Common myeloid progenitor, CD34-positive (primary cell): ENCODE results near the gene PSMG1.
A peak's percentile ranks its signal among the peaks of the same experiment; 100 is the strongest.

Experiments
- CTCF ChIA-PET: fragments of 350-600 bp; sonication (Branson Sonifier 250); formaldehyde crosslinking; loops from one replicate; lab custom pipeline; 2021; ENCODE audit warnings: antibody characterized with exemption; lab: Charles Lee
- POLR2A ChIA-PET: fragments of 350-600 bp; sonication (Branson Sonifier 250); formaldehyde crosslinking; loops from one replicate; lab custom pipeline; 2021; ENCODE audit warnings: antibody characterized with exemption; lab: Charles Lee
- DNase-seq, 3 donors: peaks; one replicate each; pipeline versions ENCODE4 v3.0.0 to v3.0.0-alpha.2; 2013
- H3K27ac ChIP-seq, 2 experiments: 1 replicate in 1 of 2; 2 replicates in 1 of 2; pipeline ENCODE4 v1.7.0; 2013; ENCODE audit warnings: inconsistent platforms in 2 of 2, low read length in 2 of 2, mild to moderate bottlenecking in 2 of 2, low read depth in 1 of 2, moderate library complexity in 1 of 2; ENCODE audit not compliant: severe bottlenecking in 2 of 2, insufficient read depth in 1 of 2, poor library complexity in 1 of 2
- H3K27me3 ChIP-seq, 5 experiments: replicated peaks in 2 of 5; 1 replicate in 3 of 5; 2 replicates in 2 of 5; pipeline versions ENCODE4 v1.6.1 to v1.7.0; 2013; ENCODE audit warnings: low read length in 4 of 5, mild to moderate bottlenecking in 2 of 5, moderate library complexity in 2 of 5, inconsistent platforms in 1 of 5; ENCODE audit not compliant: insufficient read depth in 5 of 5, control insufficient read depth in 4 of 5
- H3K36me3 ChIP-seq, 4 experiments: 1 replicate in 2 of 4; 2 replicates in 2 of 4; pipeline versions ENCODE4 v1.6.1 to v1.7.0; 2013; ENCODE audit warnings: low read length in 3 of 4, control low read depth in 1 of 4, mild to moderate bottlenecking in 1 of 4; ENCODE audit not compliant: control insufficient read depth in 4 of 4, insufficient read depth in 4 of 4
- H3K4me1 ChIP-seq, 4 experiments: 1 replicate in 3 of 4; 2 replicates in 1 of 4; pipeline versions ENCODE4 v1.6.1 to v1.7.1; 2013; ENCODE audit warnings: low read length in 3 of 4, mild to moderate bottlenecking in 3 of 4, control low read depth in 1 of 4, inconsistent platforms in 1 of 4, moderate library complexity in 1 of 4; ENCODE audit not compliant: control insufficient read depth in 4 of 4, insufficient read depth in 4 of 4; ENCODE audit errors: control extremely low read depth in 1 of 4
- H3K4me3 ChIP-seq, 7 experiments: 1 replicate in 4 of 7; 2 replicates in 3 of 7; pipeline versions ENCODE4 v1.5.1 to v1.7.0; 2013; ENCODE audit warnings: mild to moderate bottlenecking in 7 of 7, low read length in 6 of 7, moderate library complexity in 6 of 7, inconsistent platforms in 2 of 7, low read depth in 2 of 7, control low read depth in 1 of 7; ENCODE audit not compliant: insufficient read depth in 4 of 7, control insufficient read depth in 1 of 7; ENCODE audit errors: extremely low read depth in 1 of 7
- H3K9me3 ChIP-seq, 5 experiments: 1 replicate in 4 of 5; 2 replicates in 1 of 5; pipeline versions ENCODE4 v1.6.1 to v1.7.1; 2013; ENCODE audit warnings: low read length in 4 of 5, mild to moderate bottlenecking in 2 of 5, inconsistent platforms in 1 of 5, low read depth in 1 of 5, moderate library complexity in 1 of 5; ENCODE audit not compliant: control insufficient read depth in 4 of 5, insufficient read depth in 2 of 5; ENCODE audit errors: control extremely low read depth in 1 of 5
- WGBS: methylation state at CpG from one replicate; pipeline ENCODE4 v1.1.5; 2013; ENCODE audit not compliant: insufficient coverage; 5-methylcytosine and 5-hydroxymethylcytosine counted together

The PSMG1 gene

DNA sequence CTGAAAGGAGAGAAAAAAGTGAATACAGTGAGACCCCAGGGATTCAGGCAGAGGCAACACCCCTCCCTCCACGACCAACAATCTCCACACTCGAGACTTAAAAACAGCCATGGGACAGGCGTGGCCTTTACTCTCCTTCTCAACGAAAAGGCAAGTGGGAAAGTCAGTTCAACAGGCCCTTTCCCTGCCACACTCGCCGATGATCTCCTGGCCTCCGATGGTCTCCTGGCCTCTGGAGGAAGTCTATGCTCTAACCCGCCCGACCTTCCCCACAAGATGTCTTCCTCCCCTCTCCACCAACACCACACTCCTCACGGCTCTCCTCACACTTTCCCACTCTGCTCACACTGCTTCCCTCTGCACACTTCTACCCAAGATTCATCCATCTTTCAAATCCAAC lies 7.6 kb downstream of the PSMG1 start:
- H3K27ac ChIP-seq: no peak overlapping the region
- no peaks in the 10 kb centered on the region for H3K27me3 ChIP-seq
- ChIA-PET POLR2A (no interaction called here), CTCF (interaction anchor here (1.3 kb wide), 2 partner anchors 708 to 727 kb away, joined by 3 to 4 read pairs; no protein-coding TSS in a partner anchor)
- H3K4me3 ChIP-seq: no peak overlapping the region
- H3K9me3 ChIP-seq: no peaks in the 10 kb centered on the region
- peaks cover 13 to 81% (median 31%) of the 10 kb centered on the region in 4 experiments for H3K36me3 ChIP-seq
- no peak for DNase-seq
- WGBS: 92% methylated on average over 8 of the region's 10 CpGs
- H3K4me1 ChIP-seq: peaks cover 0 to 23% (median 18%) of the 10 kb centered on the region in 4 experiments

DNA sequence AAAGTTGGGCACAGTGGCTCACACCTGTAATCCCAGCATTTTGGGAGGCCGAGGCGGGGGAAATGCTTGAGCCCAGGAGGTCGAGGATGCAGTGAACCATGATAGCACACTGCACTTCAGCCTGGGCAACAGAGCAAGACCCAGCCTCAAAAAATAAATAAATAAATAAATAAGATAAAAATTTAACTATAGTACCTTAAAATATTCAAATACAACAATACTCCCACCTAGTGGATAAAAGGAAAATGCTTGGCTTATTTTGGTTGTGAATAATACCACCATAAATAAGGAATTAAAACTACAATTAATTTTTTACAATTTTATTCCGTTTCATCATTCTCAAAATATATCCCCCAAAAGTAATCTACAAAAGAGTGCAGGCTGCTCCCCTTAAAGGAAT lies 8.1 kb downstream of the PSMG1 start:
- Histone ChIP-seq H3K4me3 (no peak overlapping the region), H3K27me3 (no peaks in the 10 kb centered on the region), H3K4me1 (peaks cover 0 to 20% (median 14%) of the 10 kb centered on the region in 4 experiments), H3K27ac (no peak overlapping the region), H3K9me3 (no peaks in the 10 kb centered on the region), H3K36me3 (peaks cover 13 to 76% (median 31%) of the 10 kb centered on the region in 4 experiments)
- ChIA-PET POLR2A (no interaction called here), CTCF (interaction anchor here (0.6 to 2.3 kb wide), 3 partner anchors 25 to 676 kb away, joined by 3 to 6 read pairs (median 3); no protein-coding TSS in a partner anchor)
- peak; percentile 22 to 67 (median 54) for DNase-seq
- WGBS: 100% methylated on average over 2 of the region's 4 CpGs

DNA sequence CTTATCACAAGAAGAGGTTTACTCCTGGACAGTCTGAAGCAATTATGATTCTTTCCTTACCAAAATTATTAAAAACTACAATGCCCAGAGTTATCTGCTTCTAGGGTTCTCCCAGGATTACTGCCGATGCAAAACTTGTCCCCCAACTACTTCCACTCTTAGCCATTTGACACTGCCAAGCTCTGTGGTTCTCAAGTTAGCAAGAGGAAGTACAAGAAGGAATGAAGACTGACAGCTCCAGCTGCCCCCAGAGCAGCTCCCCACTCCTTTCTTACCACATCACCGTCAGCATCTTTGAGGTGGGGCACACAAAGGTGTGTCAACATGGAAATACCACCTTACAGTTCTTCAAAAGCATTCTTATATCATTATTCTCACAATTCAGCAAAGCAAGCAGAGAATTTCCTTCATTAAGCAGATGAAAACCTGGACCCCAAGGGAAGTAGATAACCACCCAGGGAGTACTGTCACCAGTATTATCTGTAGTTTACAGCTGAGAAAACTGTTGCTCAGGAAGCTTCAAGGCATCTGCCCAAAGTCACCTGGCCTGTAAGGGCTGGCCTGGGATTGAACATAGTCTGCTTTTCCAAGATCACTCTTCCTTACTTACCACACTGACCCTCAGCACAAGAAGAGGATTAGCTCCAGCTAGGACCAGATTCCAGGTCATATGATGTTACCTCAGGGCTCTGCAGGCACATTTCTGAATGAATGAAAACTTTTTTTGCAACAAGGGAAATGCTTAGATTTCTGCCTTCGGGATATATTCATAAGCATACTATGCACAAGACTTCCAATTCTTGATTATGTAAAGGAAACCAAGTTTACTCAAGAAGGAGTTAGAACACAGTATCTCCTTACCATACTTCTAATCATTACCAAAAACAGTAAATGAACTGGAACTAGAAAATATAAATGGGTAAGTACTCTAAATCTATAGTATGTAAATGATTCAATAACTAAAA lies 9.3 kb downstream of the PSMG1 start:
- ChIA-PET CTCF (interaction anchor here (0.6 to 2.3 kb wide), 6 partner anchors 10 to 734 kb away, joined by 3 to 6 read pairs (median 4); partner anchors contain the start of gene PSMG1), POLR2A (interaction anchor here (1.0 kb wide), 1 partner anchor 10 kb away, joined by 3 read pairs; no protein-coding TSS in a partner anchor)
- H3K27me3 ChIP-seq: no peaks in the 10 kb centered on the region
- 0% methylated on average over 1 of the region's 3 CpGs for WGBS
- H3K4me1 ChIP-seq: peaks cover 0 to 19% (median 14%) of the 10 kb centered on the region in 4 experiments
- H3K27ac ChIP-seq: peak overlapping the region; percentile 17 to 22
- peaks cover 13 to 67% (median 28%) of the 10 kb centered on the region in 4 experiments for H3K36me3 ChIP-seq
- DNase-seq: peak; percentile 14 to 77 (median 68)
- H3K9me3 ChIP-seq: no peaks in the 10 kb centered on the region
- H3K4me3 ChIP-seq: no peak overlapping the region

DNA sequence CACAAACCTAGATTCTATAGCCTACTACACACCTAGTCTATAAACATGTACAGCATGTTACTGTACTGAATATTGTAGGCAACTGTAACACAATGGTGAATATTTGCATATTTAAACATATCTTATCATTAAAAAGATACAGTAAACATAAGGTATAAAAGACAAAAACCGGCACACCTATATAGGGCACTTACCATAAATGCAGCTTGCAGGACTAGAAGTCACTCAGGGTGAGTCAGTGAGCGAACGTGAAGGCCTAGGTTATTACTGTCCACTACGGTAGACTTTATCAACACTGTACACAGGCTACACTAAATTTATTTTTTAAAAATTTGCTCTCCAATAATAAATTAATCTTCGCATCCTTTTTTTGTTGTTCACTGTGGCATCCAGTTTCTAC lies 13.3 kb downstream of the PSMG1 start:
- DNase-seq: no peak
- no peaks in the 10 kb centered on the region for H3K27me3 ChIP-seq
- no peak overlapping the region for H3K4me3 ChIP-seq
- H3K36me3 ChIP-seq: peaks cover 7 to 39% (median 15%) of the 10 kb centered on the region in 4 experiments
- no peak overlapping the region for H3K27ac ChIP-seq
- WGBS: 96% methylated on average over 4 of the region's 5 CpGs
- CTCF ChIA-PET: no interaction called here
- H3K4me1 ChIP-seq: peaks cover 0 to 13% (median 11%) of the 10 kb centered on the region in 4 experiments
- POLR2A ChIA-PET: no interaction called here
- H3K9me3 ChIP-seq: peaks cover 0 to 3% (median 3%) of the 10 kb centered on the region in 5 experiments

DNA sequence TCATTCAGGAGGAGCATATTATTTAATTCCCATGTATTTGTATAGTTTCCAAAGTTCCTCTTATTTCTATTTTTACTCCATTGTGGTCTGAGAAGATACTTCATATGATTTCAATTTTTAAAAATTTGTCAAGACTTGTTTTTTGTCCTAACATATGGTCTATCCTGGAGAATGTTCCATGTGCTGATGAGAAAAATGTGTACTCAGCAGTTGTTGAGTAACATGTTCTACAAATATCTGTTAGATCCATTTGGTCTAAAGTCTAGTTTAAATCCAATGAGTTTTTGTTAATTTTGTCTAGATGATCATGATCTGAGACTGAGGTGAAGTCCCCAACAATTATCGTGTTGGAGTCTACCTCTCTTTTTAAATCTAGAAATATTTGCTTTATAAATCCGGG lies 14.5 kb downstream of the PSMG1 start:
- ChIA-PET CTCF (interaction anchor here (1.2 kb wide), 1 partner anchor 21 kb away, joined by 3 read pairs; no protein-coding TSS in a partner anchor), POLR2A (interaction anchor here (0.8 kb wide), 1 partner anchor 66 kb away, joined by 5 read pairs; no protein-coding TSS in a partner anchor)
- H3K27me3 ChIP-seq: no peaks in the 10 kb centered on the region
- H3K4me1 ChIP-seq: peaks cover 0 to 6% (median 5%) of the 10 kb centered on the region in 4 experiments
- no peak overlapping the region for H3K27ac ChIP-seq
- no peak for DNase-seq
- peaks cover 0 to 14% (median 10%) of the 10 kb centered on the region in 5 experiments for H3K9me3 ChIP-seq
- peaks cover 7 to 30% (median 15%) of the 10 kb centered on the region in 4 experiments for H3K36me3 ChIP-seq
- no CpG with 5 or more reads among the region's 2 CpGs for WGBS
- no peak overlapping the region for H3K4me3 ChIP-seq

DNA sequence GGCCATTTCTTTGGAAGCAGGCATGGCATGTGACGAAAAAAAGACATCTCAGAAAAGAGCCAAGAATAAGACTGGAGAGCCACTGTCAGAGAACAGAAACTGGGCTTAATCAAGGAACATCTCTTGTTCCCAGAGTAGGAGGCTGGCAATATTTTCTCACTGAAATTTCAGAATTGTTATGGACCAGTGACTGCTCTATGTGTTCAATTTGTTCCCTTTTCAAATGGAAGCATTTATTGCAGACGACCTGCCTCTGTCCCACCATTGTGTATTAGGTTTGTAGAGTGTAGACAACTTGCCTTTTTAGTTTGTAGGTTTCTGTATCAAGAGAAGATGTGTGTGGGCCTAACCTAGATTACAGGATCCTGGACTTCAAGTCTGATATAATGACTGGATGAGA lies 18.7 kb downstream of the PSMG1 start:
- H3K27me3 ChIP-seq: no peaks in the 10 kb centered on the region

More for the DNA sequence above, 18.7 kb downstream of the PSMG1 start:
- peaks cover 0 to 5% (median 2%) of the 10 kb centered on the region in 4 experiments for H3K36me3 ChIP-seq
- ChIA-PET CTCF (interaction anchor here (0.8 kb wide), 1 partner anchor 657 kb away, joined by 3 read pairs; no protein-coding TSS in a partner anchor), POLR2A (no interaction called here)
- no peak overlapping the region for H3K4me3 ChIP-seq
- no peak overlapping the region for H3K27ac ChIP-seq
- no peaks in the 10 kb centered on the region for H3K4me1 ChIP-seq
- DNase-seq: no peak
- WGBS: 100% methylated on average over 2 of the region's 2 CpGs
- H3K9me3 ChIP-seq: peaks cover 0 to 16% (median 12%) of the 10 kb centered on the region in 5 experiments
